Measurements from ENCODE around the gene MICALL1. TPM values are rescaled to one million over a fixed set of nuclear protein-coding genes. Genes with fewer than 3 reads are reported as not detected.

MICALL1 gene
- total and polyA plus RNA-seq, 7 donors, result 10.3 to 24.7 (median 16.9) TPM

DNA sequence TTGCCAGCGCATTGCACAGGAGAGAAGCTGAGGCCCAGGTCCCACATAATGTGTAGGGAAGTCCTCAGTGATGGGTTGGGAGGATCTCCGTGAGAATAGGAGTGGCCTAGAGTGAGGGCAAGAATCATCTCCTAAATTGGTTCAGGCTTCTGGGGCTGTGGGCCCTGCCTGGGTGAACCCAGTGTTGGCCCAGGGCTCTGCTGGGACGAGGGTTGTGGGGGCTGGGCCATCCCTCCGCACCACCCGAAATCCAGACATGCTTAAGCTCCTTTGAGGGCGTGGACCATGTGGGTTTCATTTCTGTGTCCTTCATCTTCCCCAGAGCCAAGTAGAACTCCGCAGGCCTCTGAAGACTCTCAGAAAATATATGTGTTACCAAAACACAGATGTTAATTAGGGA, 3.7 kb downstream of the MICALL1 start:
- DNase-seq, result no peak
- 80 to 88% (median 84%) methylated on average over 7 of the region's 7 CpGs for WGBS, 3 donors
- H3K27ac ChIP-seq, result no peak overlapping the region
- H3K4me3 ChIP-seq, result no peak overlapping the region
- TF ChIP-seq CTCF (IDR thresholded peaks at IDR 0.05), result no peak
- H3K36me3 ChIP-seq (ENCODE audit: insufficient read depth in 1 of 2, low read depth in 1 of 2), result peaks cover 0 to 27% of the 10 kb centered on the region in 2 donors
- no peaks in the 10 kb centered on the region for H3K9me3 ChIP-seq
- no peak for ATAC-seq
- H3K4me1 ChIP-seq, result peaks cover 17% of the 10 kb centered on the region
- intact Hi-C loops (cut with DNase I), result no loop called here
- no peaks in the 10 kb centered on the region for H3K27me3 ChIP-seq (ENCODE audit: insufficient read depth in 3 of 3, low read length in 2 of 3)

- intact Hi-C loops (cut with DNase I), result no loop called here
- no peak overlapping the region for H3K4me3 ChIP-seq
- ATAC-seq (no peak), DNase-seq (no peak)
- 64 to 72% (median 68%) methylated on average over 15 of the region's 15 CpGs for WGBS, 3 donors
- peak overlapping the region; percentile 16 for H3K27ac ChIP-seq
- peaks cover 14% of the 10 kb centered on the region for H3K4me1 ChIP-seq
- H3K9me3 ChIP-seq, result no peaks in the 10 kb centered on the region
- no peaks in the 10 kb centered on the region for H3K27me3 ChIP-seq (ENCODE audit: insufficient read depth in 3 of 3, low read length in 2 of 3)
- peaks cover 0 to 41% of the 10 kb centered on the region in 2 donors for H3K36me3 ChIP-seq (ENCODE audit: insufficient read depth in 1 of 2, low read depth in 1 of 2)
- no peak for TF ChIP-seq CTCF (IDR thresholded peaks at IDR 0.05)
These were observed 5.0 kb downstream of the MICALL1 start for GRCh38 chr22:37910890-37911672.

DNA sequence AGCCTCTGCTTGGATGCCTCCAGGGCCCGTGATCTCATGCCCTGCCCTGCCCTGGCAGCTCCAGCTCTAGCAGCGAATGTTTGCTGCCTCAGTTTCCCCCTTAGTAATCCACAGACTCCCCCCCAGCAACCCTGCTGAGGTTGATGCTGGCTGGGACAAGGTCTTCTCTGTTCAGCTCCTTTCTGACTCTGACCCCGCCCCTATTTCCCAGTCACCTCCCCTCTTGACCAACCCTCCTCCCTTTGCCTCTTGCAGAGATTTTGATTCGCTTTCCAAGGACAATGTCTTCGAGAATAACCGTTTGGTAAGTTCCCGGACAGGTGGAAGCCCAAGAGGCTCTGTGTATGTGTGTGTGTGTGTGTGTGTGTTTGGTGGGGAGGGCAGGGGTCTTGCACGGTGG, 5.6 kb downstream of the MICALL1 start:
- TF ChIP-seq CTCF (IDR thresholded peaks at IDR 0.05), result no peak
- Histone ChIP-seq H3K4me1 (peaks cover 14% of the 10 kb centered on the region), H3K4me3 (no peak overlapping the region), H3K36me3 (ENCODE audit: insufficient read depth in 1 of 2, low read depth in 1 of 2) (peaks cover 0 to 47% of the 10 kb centered on the region in 2 donors), H3K27ac (no peak overlapping the region), H3K27me3 (ENCODE audit: insufficient read depth in 3 of 3, low read length in 2 of 3) (no peaks in the 10 kb centered on the region), H3K9me3 (no peaks in the 10 kb centered on the region)
- intact Hi-C loops (cut with DNase I), result no loop called here
- WGBS, 3 donors, result 78 to 84% (median 82%) methylated on average over 8 of the region's 8 CpGs
- DNase-seq (no peak), ATAC-seq (no peak)

GRCh38 chr22:37912171-37912570, 6.1 kb downstream of the MICALL1 start:
- Histone ChIP-seq H3K4me1 (peaks cover 10% of the 10 kb centered on the region), H3K4me3 (no peak overlapping the region), H3K9me3 (no peaks in the 10 kb centered on the region), H3K36me3 (ENCODE audit: insufficient read depth in 1 of 2, low read depth in 1 of 2) (peaks cover 0 to 51% of the 10 kb centered on the region in 2 donors), H3K27ac (peak overlapping the region; percentile 2), H3K27me3 (ENCODE audit: insufficient read depth in 3 of 3, low read length in 2 of 3) (no peaks in the 10 kb centered on the region)
- no peak for DNase-seq
- no peak for ATAC-seq
- no peak for TF ChIP-seq CTCF (IDR thresholded peaks at IDR 0.05)
- intact Hi-C loops (cut with DNase I), result no loop called here
- WGBS, 3 donors, result 76 to 91% (median 78%) methylated on average over 7 to 8 of the region's 8 CpGs
